T follicular helper cell (primary cell): ENCODE results near the gene TRERF1.
"Not testable (repeated sequence)": the region's sequence is repeated elsewhere in the genome, so short reads cannot be mapped to it uniquely, and the experiment has no call there.

Experiments
- DNase-seq: peaks from one replicate; pipeline ENCODE4 v3.0.0-alpha.2; 2020; ENCODE audit warnings: low read depth
- total RNA-seq, 2 experiments: gene quantifications; one replicate each; lab custom pipeline; 2026; lab: John Stamatoyannopoulos, UW

Gene TRERF1
- total RNA-seq: 18.7 to 50.7 reads per million in 2 experiments

DNA sequence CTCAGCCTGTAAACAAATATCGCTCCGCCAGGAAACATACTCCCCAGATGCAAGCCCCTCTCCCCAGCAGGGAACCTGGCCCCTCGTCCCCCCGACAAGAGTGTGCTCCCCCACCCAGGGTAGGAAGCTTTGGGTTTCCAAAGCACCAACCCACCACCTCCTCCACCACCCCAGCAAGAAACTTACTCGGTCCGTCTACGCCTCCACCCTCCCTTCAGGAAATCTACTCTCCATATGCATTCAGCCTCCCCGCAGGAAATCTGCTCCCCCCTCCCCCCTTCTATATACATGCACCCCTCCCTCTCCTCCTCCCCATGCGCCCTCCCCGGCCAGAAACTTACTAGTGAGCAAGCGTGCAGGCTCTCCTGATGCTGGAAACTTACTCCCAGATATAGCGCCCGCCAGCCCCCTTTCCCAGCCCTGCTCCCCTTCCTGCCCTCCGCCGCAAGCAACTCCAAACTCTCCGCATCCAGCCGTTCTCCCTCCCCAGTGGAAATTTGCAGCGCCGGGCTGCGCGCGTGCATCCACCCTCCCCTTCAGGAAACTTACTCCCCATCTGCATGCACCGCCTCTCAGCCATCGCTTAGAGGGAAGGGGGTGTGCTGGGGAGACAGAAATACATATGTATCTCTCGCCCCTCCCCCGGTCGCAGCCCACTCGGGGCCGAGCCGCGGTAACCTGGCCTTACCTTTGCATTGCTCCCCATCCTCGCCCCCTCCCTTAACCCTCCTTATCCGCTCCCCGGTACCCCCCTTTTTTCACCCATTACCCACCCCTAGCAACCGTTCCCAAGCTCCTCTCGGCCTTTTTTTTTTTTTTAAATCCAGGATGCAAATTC lies at the start of gene TRERF1:
TSS of gene TRERF1 (minus strand) at position 594 of the 838 bp plus-strand sequence. CDS start 182,336 bp downstream, outside the sequence.
- peak; percentile 42 for DNase-seq

GRCh38 chr6:42498473-42499128 lies 46.9 kb upstream of the TRERF1 start:
- DNase-seq: no peak

GRCh38 chr6:42493914-42494539 lies 42.3 kb upstream of the TRERF1 start:
- no peak for DNase-seq

DNA sequence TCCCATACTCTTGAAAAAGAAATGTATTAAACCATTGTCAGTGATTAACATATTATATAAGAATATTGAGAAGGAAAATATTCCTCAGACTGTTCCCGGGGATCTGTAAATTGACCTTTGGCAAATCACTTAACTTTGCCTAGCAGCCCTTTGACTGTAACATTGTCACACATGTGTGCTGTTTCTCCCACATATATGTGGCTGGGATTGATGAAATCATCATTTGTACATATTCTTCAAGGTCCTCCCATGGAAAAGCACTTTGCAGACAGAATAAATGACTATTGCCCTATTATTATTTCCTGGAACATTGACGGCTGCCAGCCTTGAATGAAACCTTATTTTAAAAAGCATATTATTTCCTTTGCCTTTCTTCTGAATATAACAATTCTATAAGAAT lies 36.4 kb upstream of the TRERF1 start:
- DNase-seq: no peak

DNA sequence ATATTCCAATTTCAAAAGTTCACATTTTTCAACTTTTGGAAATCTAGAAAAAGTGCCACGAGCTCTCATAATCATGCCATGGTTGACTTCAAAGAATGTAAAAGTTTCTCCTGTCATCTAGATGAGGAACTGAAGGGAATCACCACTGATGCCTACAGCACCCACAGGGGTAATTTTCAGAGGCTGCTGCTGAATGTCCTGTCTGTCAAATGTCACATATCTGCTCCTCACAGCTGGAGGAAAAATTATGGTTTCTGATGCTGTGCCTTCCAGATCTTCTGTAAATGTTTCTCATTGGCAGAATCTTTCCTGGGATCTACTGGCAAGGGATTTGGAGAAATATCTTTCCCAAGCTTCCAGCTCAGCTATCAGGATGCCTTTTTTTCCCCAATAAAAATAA lies 32.5 kb upstream of the TRERF1 start:
- DNase-seq: no peak

GRCh38 chr6:42482174-42482573 lies 30.4 kb upstream of the TRERF1 start:
- no peak for DNase-seq

- DNase-seq: no peak
Measured at GRCh38 chr6:42471714-42472113, 20.0 kb upstream of the TRERF1 start.

GRCh38 chr6:42471142-42471541 lies 19.4 kb upstream of the TRERF1 start:
- DNase-seq: no peak

- no peak for DNase-seq
Measured at GRCh38 chr6:42468273-42468672, 16.5 kb upstream of the TRERF1 start.

- no peak for DNase-seq
Measured at GRCh38 chr6:42467651-42468050, 15.9 kb upstream of the TRERF1 start.

DNA sequence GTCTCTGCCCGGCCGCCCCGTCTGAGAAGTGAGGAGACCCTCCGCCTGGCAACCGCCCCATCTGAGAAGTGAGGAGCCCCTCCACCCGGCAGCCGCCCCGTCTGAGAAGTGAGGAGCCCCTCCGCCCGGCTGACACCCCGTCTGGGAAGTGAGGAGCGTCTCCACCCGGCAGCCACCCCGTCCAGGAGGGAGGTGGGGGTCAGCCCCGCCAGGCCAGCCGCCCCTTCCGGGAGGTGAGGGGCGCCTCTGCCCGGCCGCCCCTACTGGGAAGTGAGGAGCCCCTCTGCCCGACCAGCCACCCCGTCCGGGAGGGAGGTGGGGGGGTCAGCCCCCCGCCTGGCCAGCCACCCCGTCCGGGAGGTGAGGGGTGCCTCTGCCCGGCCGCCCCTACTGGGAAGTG lies 14.7 kb upstream of the TRERF1 start:
- not testable (repeated sequence) for DNase-seq

GRCh38 chr6:42462474-42462972 lies 10.8 kb upstream of the TRERF1 start:
- DNase-seq: no peak

- no peak for DNase-seq
Measured at GRCh38 chr6:42460883-42461282, 9.2 kb upstream of the TRERF1 start.

DNA sequence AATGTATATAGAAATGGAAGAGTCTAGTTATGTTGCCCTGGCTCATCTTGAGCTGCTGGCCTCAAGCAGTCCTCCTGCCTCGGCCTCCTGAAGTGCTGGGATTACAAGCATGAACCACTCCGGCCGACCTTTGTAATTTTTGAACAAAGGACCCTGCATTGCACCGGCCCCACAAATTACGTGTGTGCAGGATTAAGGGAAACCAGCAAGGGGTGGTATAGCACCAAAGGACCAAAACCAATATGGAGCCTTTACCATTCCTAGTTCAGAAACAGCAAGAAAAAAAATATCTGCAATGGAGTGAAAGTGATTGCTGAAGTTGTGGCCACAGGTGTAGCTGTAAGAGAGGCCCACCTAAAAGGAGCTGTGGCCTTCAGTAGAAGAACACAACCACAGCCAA lies 8.2 kb upstream of the TRERF1 start:
- DNase-seq: no peak

DNA sequence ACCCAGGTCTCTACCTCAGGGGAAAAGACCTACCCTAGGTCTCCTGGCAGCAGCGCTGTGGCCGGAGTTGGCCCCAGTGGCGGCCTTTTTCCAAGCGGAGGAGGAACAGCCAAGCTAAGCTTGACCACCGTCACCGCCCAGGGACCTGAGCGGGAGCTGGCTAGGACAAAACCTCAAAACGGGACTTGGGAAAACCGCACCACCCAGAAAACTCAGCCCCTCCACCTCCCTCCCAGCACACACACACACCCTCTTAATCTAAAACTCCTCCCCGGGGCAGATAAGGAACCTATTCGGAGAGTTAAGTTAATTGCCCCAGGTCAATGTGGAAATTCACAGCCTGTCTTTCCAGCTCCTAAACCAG lies 2.7 kb upstream of the TRERF1 start:
- DNase-seq: no peak

DNA sequence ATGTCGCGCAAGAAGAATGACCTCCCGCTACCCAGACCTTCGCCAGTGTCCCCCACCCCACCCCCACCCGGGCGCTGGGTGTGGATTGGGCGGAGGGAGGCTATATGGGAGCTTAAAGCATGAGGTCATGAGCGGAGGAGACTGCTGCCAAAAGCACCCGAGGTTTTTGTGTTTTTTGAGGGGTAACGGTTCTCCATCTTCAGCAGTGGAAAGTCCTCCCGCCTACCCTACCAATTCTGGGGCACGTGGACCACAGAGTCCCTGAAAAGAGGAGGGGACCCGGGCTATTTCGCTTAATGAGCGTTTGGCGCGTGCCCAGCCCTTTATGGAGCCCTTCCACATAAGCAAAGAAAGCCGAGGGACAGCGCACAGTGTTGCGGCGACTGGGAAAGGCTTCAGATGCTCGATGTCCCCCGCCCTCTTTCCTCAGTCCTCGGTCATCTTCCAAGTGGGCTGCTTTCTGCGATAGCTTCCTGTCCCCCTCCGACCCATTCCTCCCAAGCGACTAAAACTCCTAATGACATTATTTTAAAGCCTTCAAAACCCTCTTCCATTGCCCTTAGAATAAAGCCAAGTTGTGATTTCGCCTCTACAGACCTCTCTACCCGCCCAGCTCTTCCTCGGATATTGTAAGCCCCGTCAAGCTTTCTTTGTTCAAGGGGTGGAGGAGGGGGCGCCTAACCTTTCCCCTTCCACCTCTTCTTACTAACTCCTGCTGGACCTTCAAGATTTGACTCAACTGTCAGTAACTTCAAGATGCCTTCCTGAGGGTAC lies 2.1 kb upstream of the TRERF1 start:
- DNase-seq: no peak

DNA sequence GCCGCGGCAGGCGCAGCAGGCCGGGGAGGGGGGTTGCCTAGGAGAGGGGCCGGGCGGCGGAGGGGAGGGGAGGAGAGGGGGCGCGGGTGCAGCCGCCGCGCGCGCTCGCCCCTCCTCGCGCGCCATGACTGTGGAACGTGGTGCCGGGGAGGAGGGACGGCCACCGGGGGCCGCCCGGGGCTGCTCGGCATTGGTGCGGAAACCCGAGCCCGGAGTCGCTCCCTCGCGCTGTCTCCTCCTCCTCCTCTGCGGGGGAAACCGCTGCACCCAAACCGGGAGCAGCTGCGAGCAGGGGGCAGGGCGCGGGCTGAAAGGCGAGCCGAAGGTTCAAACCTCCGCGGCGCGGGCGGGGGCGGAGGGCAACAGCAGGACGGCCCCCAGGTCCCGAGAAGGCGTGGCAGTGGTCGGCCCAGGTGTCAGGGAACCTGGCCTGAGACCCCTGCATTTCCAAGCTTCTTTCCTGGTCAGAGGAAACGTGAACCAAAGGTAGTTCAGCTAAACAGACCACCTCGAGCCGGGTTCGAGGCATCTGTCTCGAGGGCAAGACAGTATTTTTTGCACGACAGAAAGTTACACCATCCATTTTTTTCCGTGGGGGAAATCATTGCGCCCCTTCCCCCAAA lies 1.4 kb upstream of the TRERF1 start:
- peak; percentile 70 for DNase-seq

DNA sequence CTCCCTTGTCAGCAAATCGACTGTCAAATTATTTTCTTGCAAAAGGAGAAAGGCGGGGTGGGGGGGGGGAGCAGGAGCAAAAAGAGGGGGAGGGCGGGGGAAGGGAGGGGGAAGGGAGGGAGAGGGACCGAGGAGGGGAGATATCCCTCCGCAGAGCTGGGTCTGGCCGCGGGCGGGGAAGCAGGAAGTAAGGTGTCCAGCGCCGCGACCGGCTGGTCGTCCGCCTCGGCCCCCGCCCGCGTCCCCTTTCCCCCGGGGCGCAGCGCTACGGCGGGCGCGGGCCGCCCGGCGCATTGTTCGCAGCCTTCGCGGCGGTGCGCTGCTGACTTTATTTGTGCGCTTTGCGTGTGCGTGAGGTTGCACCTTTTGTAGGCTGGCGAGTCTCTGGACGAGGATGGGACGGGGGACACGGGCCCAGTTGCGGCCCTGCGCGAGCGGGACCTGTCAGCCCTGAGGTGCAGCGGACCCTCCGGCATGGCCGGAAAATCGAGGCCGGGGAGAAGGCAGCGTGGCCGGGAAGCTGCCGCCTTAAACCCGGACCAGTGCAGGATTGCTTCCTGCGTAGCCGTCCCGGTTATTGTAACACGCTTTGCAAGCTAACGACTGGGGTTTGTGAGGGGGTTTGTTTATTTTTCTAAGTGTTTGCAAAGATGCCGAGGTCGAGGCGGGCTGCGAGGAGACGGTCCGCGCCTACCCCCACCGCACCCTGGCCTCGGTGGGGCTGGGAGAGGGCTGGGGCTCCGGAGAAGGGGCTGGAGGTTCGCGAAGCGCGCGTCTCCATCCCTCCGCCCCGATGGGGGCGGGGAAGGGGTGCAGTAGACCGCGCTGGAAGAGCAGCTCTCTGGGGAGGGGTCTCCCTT lies 675 bp upstream of the TRERF1 start:
- no peak for DNase-seq

- DNase-seq: no peak
Measured at GRCh38 chr6:42450477-42451332, 1.0 kb downstream of the TRERF1 start.
